HEK293 (cell line): ENCODE measurements around the gene TMEM186.

ENCODE experiments used
- CTCF ChIA-PET: fragments of 350-600 bp; formaldehyde crosslinking; extraction: SDS; loops from one replicate; lab custom pipeline; 2021; ENCODE audit warnings: antibody characterized with exemption; lab: Yijun Ruan, JAX
- POLR2A ChIA-PET: fragments of 300-600 bp; formaldehyde crosslinking; extraction: SDS; loops from one replicate; lab custom pipeline; 2020; ENCODE audit warnings: antibody characterized with exemption, inconsistent platforms; lab: Yijun Ruan, JAX
- H3K27ac ChIP-seq: fragments of 200-500 bp; sonication (Bioruptor generic); 2 replicates; pipeline ENCODE4 v1.5.1; 2014; ENCODE audit warnings: low read depth, low read length, control low read depth, inconsistent platforms; ENCODE audit errors: extremely low read depth
- H3K36me3 ChIP-seq, 2 experiments: fragments of 200-500 bp in 1 of 2; sonication (Bioruptor generic) in 1 of 2; 1 replicate in 1 of 2; 2 replicates in 1 of 2; pipeline ENCODE4 v1.5.1; 2014 to 2017; ENCODE audit warnings: inconsistent platforms in 2 of 2, low read length in 2 of 2; ENCODE audit not compliant: control insufficient read depth in 2 of 2, insufficient read depth in 1 of 2
- H3K4me1 ChIP-seq: fragments of 200-500 bp; sonication (Bioruptor generic); 2 replicates; pipeline ENCODE4 v1.5.1; 2014; ENCODE audit warnings: mild to moderate bottlenecking, low read length, inconsistent platforms; ENCODE audit not compliant: control insufficient read depth, insufficient read depth
- H3K4me3 ChIP-seq: 2 replicates; pipeline ENCODE4 v1.5.1; 2011; ENCODE audit warnings: low read depth, mild to moderate bottlenecking, control low read depth, low read length, moderate library complexity
- H3K9me3 ChIP-seq: fragments of 200-500 bp; sonication (Bioruptor generic); 2 replicates; pipeline ENCODE4 v1.5.1; 2014; ENCODE audit warnings: low read depth, low read length, inconsistent platforms; ENCODE audit not compliant: control insufficient read depth, insufficient read depth
- GLI4 ChIP-seq: fragments of 450-650 bp; formaldehyde crosslinking; IDR thresholded peaks from 2 replicates; pipeline ENCODE4 v1.5.1; 2016; ENCODE audit warnings: missing biosample characterization, missing genetic modification characterization
- REPIN1 ChIP-seq: fragments of 450-650 bp; formaldehyde crosslinking; IDR thresholded peaks from 2 replicates; pipeline ENCODE4 v1.5.1; 2017; ENCODE audit warnings: missing biosample characterization, missing genetic modification characterization, low read depth
- WT1 ChIP-seq: fragments of 450-650 bp; formaldehyde crosslinking; IDR thresholded peaks from 2 replicates; pipeline ENCODE4 v1.5.1; 2016; ENCODE audit warnings: missing biosample characterization, missing genetic modification characterization
- YY1 ChIP-seq: fragments of 450-650 bp; formaldehyde crosslinking; IDR thresholded peaks from 2 replicates; pipeline ENCODE4 v1.5.1; 2018; ENCODE audit warnings: missing biosample characterization, missing genetic modification characterization
- ZFHX2 ChIP-seq: fragments of 450-650 bp; formaldehyde crosslinking; conservative IDR thresholded peaks from 2 replicates; pipeline ENCODE4 v1.5.1; 2016; ENCODE audit warnings: missing biosample characterization, missing genetic modification characterization
- ZFP41 ChIP-seq: fragments of 450-650 bp; formaldehyde crosslinking; IDR thresholded peaks from 2 replicates; pipeline ENCODE4 v1.5.1; 2016; ENCODE audit warnings: missing biosample characterization, missing genetic modification characterization, borderline replicate concordance
- ZNF266 ChIP-seq: fragments of 450-650 bp; formaldehyde crosslinking; IDR thresholded peaks from 2 replicates; pipeline ENCODE4 v1.5.1; 2016; ENCODE audit warnings: missing biosample characterization, missing genetic modification characterization, low read depth
- ZNF37A ChIP-seq: fragments of 450-650 bp; IDR thresholded peaks from 2 replicates; pipeline ENCODE4 v1.5.1; 2018; ENCODE audit warnings: missing biosample characterization, missing genetic modification characterization
- ZNF426 ChIP-seq: fragments of 450-650 bp; formaldehyde crosslinking; IDR thresholded peaks from 2 replicates; pipeline ENCODE4 v1.5.1; 2017; ENCODE audit warnings: missing biosample characterization, missing genetic modification characterization, mild to moderate bottlenecking, inconsistent platforms, moderate library complexity
- ZNF473 ChIP-seq: fragments of 450-650 bp; formaldehyde crosslinking; IDR thresholded peaks from 2 replicates; pipeline ENCODE4 v1.5.1; 2017; ENCODE audit warnings: missing biosample characterization, missing genetic modification characterization
- ZNF776 ChIP-seq: fragments of 450-650 bp; formaldehyde crosslinking; IDR thresholded peaks from 2 replicates; pipeline ENCODE4 v1.5.0; 2017; ENCODE audit warnings: missing biosample characterization, missing genetic modification characterization, borderline replicate concordance
- TF ChIP-seq, protein P1 (sequence below): sonication (generic); formaldehyde crosslinking; IDR thresholded peaks from 2 replicates; pipeline ENCODE4 v1.8.1; 2022; ENCODE audit warnings: mild to moderate bottlenecking, moderate library complexity, missing genetic modification reagents
- TF ChIP-seq, protein P2 (sequence below): fragments of 450-650 bp; formaldehyde crosslinking; IDR thresholded peaks from 2 replicates; pipeline ENCODE4 v1.5.1; 2016; ENCODE audit warnings: missing biosample characterization, missing genetic modification characterization
- TF ChIP-seq, protein P3 (sequence below): fragments of 450-650 bp; formaldehyde crosslinking; IDR thresholded peaks from 2 replicates; pipeline ENCODE4 v1.5.1; 2016; ENCODE audit warnings: missing biosample characterization, missing genetic modification characterization
- TF ChIP-seq, protein P4 (sequence below): fragments of 450-650 bp; formaldehyde crosslinking; IDR thresholded peaks from 2 replicates; pipeline ENCODE4 v1.5.1; 2016; ENCODE audit warnings: missing biosample characterization, missing genetic modification characterization, low read depth
- TF ChIP-seq, protein P5 (sequence below): fragments of 450-650 bp; formaldehyde crosslinking; IDR thresholded peaks from 2 replicates; pipeline ENCODE4 v1.5.1; 2016; ENCODE audit warnings: missing biosample characterization, missing genetic modification characterization

Gene TMEM186

DNA sequence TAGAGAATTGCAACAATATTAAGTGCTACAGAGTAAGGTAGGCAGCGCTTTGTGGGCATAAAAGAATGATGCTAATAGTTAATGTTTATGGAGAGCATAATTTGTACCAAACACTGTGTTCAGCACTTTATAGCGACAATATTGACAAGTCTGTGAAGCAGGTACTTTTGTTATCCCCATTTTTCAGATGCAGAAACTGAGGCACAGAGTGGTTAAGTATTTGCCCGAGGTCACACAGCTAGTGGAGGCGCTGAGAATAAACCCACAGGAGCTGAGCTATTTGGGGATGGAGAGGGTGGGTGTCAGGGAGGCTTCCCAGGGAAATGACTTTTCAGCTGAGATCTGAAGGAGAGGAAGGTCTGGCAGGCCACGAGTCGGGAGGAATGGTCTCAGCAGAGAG is 39.4 kb downstream of the TMEM186 start (continued):
- TF ChIP-seq, protein P1, sequence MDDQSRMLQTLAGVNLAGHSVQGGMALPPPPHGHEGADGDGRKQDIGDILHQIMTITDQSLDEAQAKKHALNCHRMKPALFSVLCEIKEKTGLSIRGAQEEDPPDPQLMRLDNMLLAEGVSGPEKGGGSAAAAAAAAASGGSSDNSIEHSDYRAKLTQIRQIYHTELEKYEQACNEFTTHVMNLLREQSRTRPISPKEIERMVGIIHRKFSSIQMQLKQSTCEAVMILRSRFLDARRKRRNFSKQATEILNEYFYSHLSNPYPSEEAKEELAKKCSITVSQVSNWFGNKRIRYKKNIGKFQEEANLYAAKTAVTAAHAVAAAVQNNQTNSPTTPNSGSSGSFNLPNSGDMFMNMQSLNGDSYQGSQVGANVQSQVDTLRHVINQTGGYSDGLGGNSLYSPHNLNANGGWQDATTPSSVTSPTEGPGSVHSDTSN (CRISPR knock-in tag), result no peak
- TF ChIP-seq YY1 (tag by site-specific recombination), result no peak
- TF ChIP-seq, protein P2, sequence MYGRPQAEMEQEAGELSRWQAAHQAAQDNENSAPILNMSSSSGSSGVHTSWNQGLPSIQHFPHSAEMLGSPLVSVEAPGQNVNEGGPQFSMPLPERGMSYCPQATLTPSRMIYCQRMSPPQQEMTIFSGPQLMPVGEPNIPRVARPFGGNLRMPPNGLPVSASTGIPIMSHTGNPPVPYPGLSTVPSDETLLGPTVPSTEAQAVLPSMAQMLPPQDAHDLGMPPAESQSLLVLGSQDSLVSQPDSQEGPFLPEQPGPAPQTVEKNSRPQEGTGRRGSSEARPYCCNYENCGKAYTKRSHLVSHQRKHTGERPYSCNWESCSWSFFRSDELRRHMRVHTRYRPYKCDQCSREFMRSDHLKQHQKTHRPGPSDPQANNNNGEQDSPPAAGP (tag by site-specific recombination), result no peak
- TF ChIP-seq, protein P3, sequence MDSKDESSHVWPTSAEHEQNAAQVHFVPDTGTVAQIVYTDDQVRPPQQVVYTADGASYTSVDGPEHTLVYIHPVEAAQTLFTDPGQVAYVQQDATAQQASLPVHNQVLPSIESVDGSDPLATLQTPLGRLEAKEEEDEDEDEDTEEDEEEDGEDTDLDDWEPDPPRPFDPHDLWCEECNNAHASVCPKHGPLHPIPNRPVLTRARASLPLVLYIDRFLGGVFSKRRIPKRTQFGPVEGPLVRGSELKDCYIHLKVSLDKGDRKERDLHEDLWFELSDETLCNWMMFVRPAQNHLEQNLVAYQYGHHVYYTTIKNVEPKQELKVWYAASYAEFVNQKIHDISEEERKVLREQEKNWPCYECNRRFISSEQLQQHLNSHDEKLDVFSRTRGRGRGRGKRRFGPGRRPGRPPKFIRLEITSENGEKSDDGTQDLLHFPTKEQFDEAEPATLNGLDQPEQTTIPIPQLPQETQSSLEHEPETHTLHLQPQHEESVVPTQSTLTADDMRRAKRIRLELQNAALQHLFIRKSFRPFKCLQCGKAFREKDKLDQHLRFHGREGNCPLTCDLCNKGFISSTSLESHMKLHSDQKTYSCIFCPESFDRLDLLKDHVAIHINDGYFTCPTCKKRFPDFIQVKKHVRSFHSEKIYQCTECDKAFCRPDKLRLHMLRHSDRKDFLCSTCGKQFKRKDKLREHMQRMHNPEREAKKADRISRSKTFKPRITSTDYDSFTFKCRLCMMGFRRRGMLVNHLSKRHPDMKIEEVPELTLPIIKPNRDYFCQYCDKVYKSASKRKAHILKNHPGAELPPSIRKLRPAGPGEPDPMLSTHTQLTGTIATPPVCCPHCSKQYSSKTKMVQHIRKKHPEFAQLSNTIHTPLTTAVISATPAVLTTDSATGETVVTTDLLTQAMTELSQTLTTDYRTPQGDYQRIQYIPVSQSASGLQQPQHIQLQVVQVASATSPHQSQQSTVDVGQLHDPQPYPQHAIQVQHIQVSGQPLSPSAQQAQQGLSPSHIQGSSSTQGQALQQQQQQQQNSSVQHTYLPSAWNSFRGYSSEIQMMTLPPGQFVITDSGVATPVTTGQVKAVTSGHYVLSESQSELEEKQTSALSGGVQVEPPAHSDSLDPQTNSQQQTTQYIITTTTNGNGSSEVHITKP (tag by site-specific recombination), result no peak
- no peak for TF ChIP-seq ZFHX2 (tag by site-specific recombination)
- TF ChIP-seq ZNF37A (tag by site-specific recombination), result no peak
- TF ChIP-seq, protein P4, sequence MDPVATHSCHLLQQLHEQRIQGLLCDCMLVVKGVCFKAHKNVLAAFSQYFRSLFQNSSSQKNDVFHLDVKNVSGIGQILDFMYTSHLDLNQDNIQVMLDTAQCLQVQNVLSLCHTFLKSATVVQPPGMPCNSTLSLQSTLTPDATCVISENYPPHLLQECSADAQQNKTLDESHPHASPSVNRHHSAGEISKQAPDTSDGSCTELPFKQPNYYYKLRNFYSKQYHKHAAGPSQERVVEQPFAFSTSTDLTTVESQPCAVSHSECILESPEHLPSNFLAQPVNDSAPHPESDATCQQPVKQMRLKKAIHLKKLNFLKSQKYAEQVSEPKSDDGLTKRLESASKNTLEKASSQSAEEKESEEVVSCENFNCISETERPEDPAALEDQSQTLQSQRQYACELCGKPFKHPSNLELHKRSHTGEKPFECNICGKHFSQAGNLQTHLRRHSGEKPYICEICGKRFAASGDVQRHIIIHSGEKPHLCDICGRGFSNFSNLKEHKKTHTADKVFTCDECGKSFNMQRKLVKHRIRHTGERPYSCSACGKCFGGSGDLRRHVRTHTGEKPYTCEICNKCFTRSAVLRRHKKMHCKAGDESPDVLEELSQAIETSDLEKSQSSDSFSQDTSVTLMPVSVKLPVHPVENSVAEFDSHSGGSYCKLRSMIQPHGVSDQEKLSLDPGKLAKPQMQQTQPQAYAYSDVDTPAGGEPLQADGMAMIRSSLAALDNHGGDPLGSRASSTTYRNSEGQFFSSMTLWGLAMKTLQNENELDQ (tag by site-specific recombination), result no peak
- TF ChIP-seq ZNF266 (tag by site-specific recombination), result no peak

DNA sequence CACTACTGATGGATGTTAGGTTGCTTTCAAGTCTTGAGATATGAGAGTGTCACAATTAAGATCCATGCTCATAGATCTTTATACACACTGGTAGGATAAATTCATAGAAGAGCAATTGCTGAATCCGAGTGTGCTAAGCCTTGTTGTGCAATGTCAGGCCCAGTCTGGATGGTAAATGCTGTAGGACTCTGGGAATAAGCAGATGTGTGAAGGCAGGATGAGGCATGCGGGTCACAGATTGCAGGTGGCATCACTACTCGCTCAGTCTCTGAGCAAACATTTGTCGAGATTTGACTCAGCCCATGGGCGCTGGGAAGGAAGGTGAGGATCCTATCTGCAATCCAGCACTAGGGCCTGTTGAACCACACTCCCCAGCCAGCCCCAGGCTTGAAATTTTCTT is 40.7 kb downstream of the TMEM186 start:
- no peak for TF ChIP-seq WT1 (tag by site-specific recombination)
- no peak for TF ChIP-seq ZNF776 (tag by site-specific recombination)
- no peak for TF ChIP-seq ZNF426 (tag by site-specific recombination)
- TF ChIP-seq ZNF473 (tag by site-specific recombination), result no peak
- TF ChIP-seq, protein P5, sequence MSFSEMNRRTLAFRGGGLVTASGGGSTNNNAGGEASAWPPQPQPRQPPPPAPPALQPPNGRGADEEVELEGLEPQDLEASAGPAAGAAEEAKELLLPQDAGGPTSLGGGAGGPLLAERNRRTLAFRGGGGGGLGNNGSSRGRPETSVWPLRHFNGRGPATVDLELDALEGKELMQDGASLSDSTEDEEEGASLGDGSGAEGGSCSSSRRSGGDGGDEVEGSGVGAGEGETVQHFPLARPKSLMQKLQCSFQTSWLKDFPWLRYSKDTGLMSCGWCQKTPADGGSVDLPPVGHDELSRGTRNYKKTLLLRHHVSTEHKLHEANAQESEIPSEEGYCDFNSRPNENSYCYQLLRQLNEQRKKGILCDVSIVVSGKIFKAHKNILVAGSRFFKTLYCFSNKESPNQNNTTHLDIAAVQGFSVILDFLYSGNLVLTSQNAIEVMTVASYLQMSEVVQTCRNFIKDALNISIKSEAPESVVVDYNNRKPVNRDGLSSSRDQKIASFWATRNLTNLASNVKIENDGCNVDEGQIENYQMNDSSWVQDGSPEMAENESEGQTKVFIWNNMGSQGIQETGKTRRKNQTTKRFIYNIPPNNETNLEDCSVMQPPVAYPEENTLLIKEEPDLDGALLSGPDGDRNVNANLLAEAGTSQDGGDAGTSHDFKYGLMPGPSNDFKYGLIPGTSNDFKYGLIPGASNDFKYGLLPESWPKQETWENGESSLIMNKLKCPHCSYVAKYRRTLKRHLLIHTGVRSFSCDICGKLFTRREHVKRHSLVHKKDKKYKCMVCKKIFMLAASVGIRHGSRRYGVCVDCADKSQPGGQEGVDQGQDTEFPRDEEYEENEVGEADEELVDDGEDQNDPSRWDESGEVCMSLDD, result no peak
- no peak for TF ChIP-seq ZFP41
- TF ChIP-seq GLI4 (tag by site-specific recombination), result no peak
- no peak for TF ChIP-seq REPIN1 (tag by site-specific recombination)
- no peaks in the 10 kb centered on the region for H3K9me3 ChIP-seq
- H3K4me1 ChIP-seq, result no peaks in the 10 kb centered on the region
- no peak overlapping the region for H3K4me3 ChIP-seq
- POLR2A ChIA-PET, result no interaction called here
- H3K27ac ChIP-seq, result no peak overlapping the region
- CTCF ChIA-PET, result no interaction called here
- peaks cover 0 to 9% of the 10 kb centered on the region in 2 experiments; a peak in 1 of 3 replicates for H3K36me3 ChIP-seq
